Neural cell (in vitro differentiated cells): ENCODE data around the gene GLT8D2. TPM values are rescaled to one million over a fixed set of nuclear protein-coding genes. Genes with fewer than 3 reads are reported as not detected.
A peak's percentile ranks its signal among the peaks of the same experiment; 100 is the strongest.

Experiments used
- H2AFZ ChIP-seq: fragments of 200-600, 300-800 bp; sonication (generic), shearing (Covaris generic); 2 replicates; pipeline ENCODE4 v1.6.0; 2014; ENCODE audit warnings: low read depth, mild to moderate bottlenecking, antibody characterized with exemption, low read length, moderate library complexity
- H3F3A ChIP-seq: fragments of 200-600 bp; shearing (Covaris generic); 2 replicates; pipeline ENCODE4 v1.6.1; 2016; ENCODE audit warnings: mild to moderate bottlenecking, moderate library complexity, mixed read lengths, antibody characterized with exemption, low read length; ENCODE audit not compliant: insufficient read depth, poor library complexity, severe bottlenecking
- H3K27ac ChIP-seq: fragments of 200-600, 300-800 bp; sonication (generic), shearing (Covaris generic); 2 replicates; pipeline ENCODE4 v1.5.1; 2014; ENCODE audit warnings: mild to moderate bottlenecking, low read length, moderate library complexity
- H3K27me3 ChIP-seq: fragments of 300-800, 200-600 bp; sonication (generic), shearing (Covaris generic); 2 replicates; pipeline ENCODE4 v1.6.0; 2014; ENCODE audit warnings: mild to moderate bottlenecking, low read depth, low read length, moderate library complexity; ENCODE audit not compliant: insufficient read depth
- H3K36me3 ChIP-seq: fragments of 300-800, 200-600 bp; sonication (generic), shearing (Covaris generic); 2 replicates; pipeline ENCODE4 v1.5.1; 2014; ENCODE audit warnings: mild to moderate bottlenecking, antibody characterized with exemption, low read length, moderate library complexity; ENCODE audit not compliant: insufficient read depth
- H3K4me2 ChIP-seq: fragments of 300-800, 200-600 bp; sonication (generic), shearing (Covaris generic); 2 replicates; pipeline ENCODE4 v1.6.0; 2014; ENCODE audit warnings: mild to moderate bottlenecking, low read length
- H3K4me3 ChIP-seq: fragments of 300-800, 200-600 bp; sonication (generic), shearing (Covaris generic); 2 replicates; pipeline ENCODE4 v1.5.1; 2014; ENCODE audit warnings: mild to moderate bottlenecking, low read length, moderate library complexity
- H3K79me2 ChIP-seq: fragments of 200-600 bp; shearing (Covaris generic); replicated peaks from 2 replicates; pipeline ENCODE4 v1.6.0; 2014; ENCODE audit warnings: mild to moderate bottlenecking, low read length, moderate library complexity; ENCODE audit not compliant: insufficient read depth
- H3K9ac ChIP-seq: fragments of 300-800, 200-600 bp; sonication (generic), shearing (Covaris generic); 2 replicates; pipeline ENCODE4 v1.6.1; 2016; ENCODE audit warnings: mild to moderate bottlenecking, low read length, mixed read lengths
- H3K9me2 ChIP-seq: fragments of 200-600 bp; shearing (Covaris generic); 2 replicates; pipeline ENCODE4 v1.6.1; 2016; ENCODE audit warnings: mild to moderate bottlenecking, low read length, mixed read lengths; ENCODE audit not compliant: insufficient read depth
- H3K9me3 ChIP-seq: fragments of 200-600, 300-800 bp; sonication (generic), shearing (Covaris generic); 2 replicates; pipeline ENCODE4 v1.6.1; 2016; ENCODE audit warnings: mild to moderate bottlenecking, mixed run types, low read length, moderate library complexity, mixed read lengths
- H4K20me1 ChIP-seq: fragments of 200-600 bp; shearing (Covaris generic); 2 replicates; pipeline ENCODE4 v1.6.1; 2016; ENCODE audit warnings: mild to moderate bottlenecking, mixed run types; ENCODE audit not compliant: insufficient read depth
- CTCF ChIP-seq: fragments of 450-650 bp; IDR thresholded peaks from 2 replicates; pipeline ENCODE4 v1.5.1; 2014; ENCODE audit warnings: antibody characterized with exemption, mild to moderate bottlenecking, moderate library complexity; ENCODE audit not compliant: poor library complexity, severe bottlenecking
- EP300 ChIP-seq: fragments of 450-650 bp; conservative IDR thresholded peaks from 2 replicates; pipeline ENCODE4 v1.6.1; 2014; ENCODE audit warnings: antibody characterized with exemption, mild to moderate bottlenecking, moderate library complexity; ENCODE audit not compliant: poor library complexity, severe bottlenecking
- EZH2 ChIP-seq: fragments of 200-600, 300-800 bp; shearing (Covaris generic), sonication (generic); IDR thresholded peaks from 2 replicates; pipeline ENCODE4 v1.6.1; 2014; ENCODE audit warnings: antibody characterized with exemption, low read length, borderline replicate concordance, mild to moderate bottlenecking; ENCODE audit not compliant: insufficient read depth, poor library complexity, severe bottlenecking
- MXI1 ChIP-seq: fragments of 450-650 bp; conservative IDR thresholded peaks from 2 replicates; pipeline ENCODE4 v1.6.1; 2014; ENCODE audit warnings: antibody characterized with exemption, mild to moderate bottlenecking; ENCODE audit not compliant: poor library complexity, severe bottlenecking
- POLR2AphosphoS5 ChIP-seq: IDR thresholded peaks from 2 replicates; pipeline ENCODE4 v1.6.1; 2012
- RAD21 ChIP-seq: fragments of 450-650 bp; conservative IDR thresholded peaks from 2 replicates; pipeline ENCODE4 v1.6.1; 2014; ENCODE audit warnings: antibody characterized with exemption, mild to moderate bottlenecking, moderate library complexity
- REST ChIP-seq: IDR thresholded peaks from 2 replicates; pipeline ENCODE4 v1.6.1; 2012; ENCODE audit warnings: borderline replicate concordance
- SMC3 ChIP-seq: fragments of 450-650 bp; conservative IDR thresholded peaks from 2 replicates; pipeline ENCODE4 v1.6.1; 2014; ENCODE audit warnings: antibody characterized with exemption, mild to moderate bottlenecking, moderate library complexity; ENCODE audit not compliant: poor library complexity
- TAF1 ChIP-seq: IDR thresholded peaks from 2 replicates; pipeline ENCODE4 v1.6.1; 2012; ENCODE audit warnings: low read depth
- polyA plus RNA-seq: library from polyadenylated mRNA; depleted of rRNA; stranded (reverse); fragments of >200 nt; gene quantifications from 2 replicates; pipeline ENCODE4 v1.2.3, GENCODE V29; 2014

Gene GLT8D2
- polyA plus RNA-seq, 1 donor from 2014 or later = 8.3 TPM

GRCh38 chr12:103965590-103966504 lies 84.1 kb downstream of the GLT8D2 start, which contains the start of gene TDG:
Gene TDG, plus strand, starts transcription at chr12:103965872. Its CDS starts 166 bp downstream, at chr12:103966038.
- Histone ChIP-seq H2AFZ (peak within 1 kb of the TSS; percentile 93), H3K9ac (peak within 1 kb of the TSS; percentile 96), H3K27ac (peak within 1 kb of the TSS; percentile 94), H3F3A (no peaks in the 10 kb centered on the region), H3K9me3 (no peaks in the 10 kb centered on the region), H4K20me1 (no peaks in the 10 kb centered on the region), H3K9me2 (no peaks in the 10 kb centered on the region), H3K27me3 (no peaks in the 10 kb centered on the region), H3K4me2 (peak within 1 kb of the TSS; percentile 97), H3K4me3 (peak within 1 kb of the TSS; percentile 70), H3K79me2 (peaks cover 60% of the 10 kb centered on the region), H3K36me3 (no peaks in the 10 kb centered on the region)
- TF ChIP-seq EP300 (peak; percentile 72), POLR2AphosphoS5 (peak; percentile 97), RAD21 (peak; percentile 60), MXI1 (peak; percentile 91), SMC3 (peak; percentile 68), EZH2 (no peak), REST (peak; percentile 93), TAF1 (peak; percentile 91), CTCF (peak; percentile 60)

GRCh38 chr12:103965255-103965589 lies 84.8 kb downstream of the GLT8D2 start:
- no peaks in the 10 kb centered on the region for H3F3A ChIP-seq
- no peaks in the 10 kb centered on the region for H3K9me3 ChIP-seq
- no peak for TF ChIP-seq SMC3
- TF ChIP-seq TAF1 = no peak
- TF ChIP-seq POLR2AphosphoS5 = no peak
- no peak for TF ChIP-seq MXI1
- TF ChIP-seq REST = no peak
- TF ChIP-seq RAD21 = no peak
- TF ChIP-seq EP300 = no peak
- no peak for TF ChIP-seq CTCF
- no peak for TF ChIP-seq EZH2
- H3K27ac ChIP-seq = peak overlapping the region; percentile 94
- peak overlapping the region; percentile 93 for H2AFZ ChIP-seq
- peaks cover 54% of the 10 kb centered on the region for H3K79me2 ChIP-seq
- H4K20me1 ChIP-seq = no peaks in the 10 kb centered on the region
- peak overlapping the region; percentile 97 for H3K4me2 ChIP-seq
- no peaks in the 10 kb centered on the region for H3K36me3 ChIP-seq
- peak overlapping the region; percentile 96 for H3K9ac ChIP-seq
- no peaks in the 10 kb centered on the region for H3K9me2 ChIP-seq
- H3K27me3 ChIP-seq = no peaks in the 10 kb centered on the region
- peak overlapping the region; percentile 70 for H3K4me3 ChIP-seq
